Brain microvascular endothelial cell (primary cell): ENCODE results near the gene CLIP4.

Experiments used
- DNase-seq: peaks from one replicate; pipeline ENCODE4 v3.0.0-alpha.2; 2020
- H3K27ac ChIP-seq: fragments of 250-450 bp; sonication (Bioruptor Pico); 2 replicates; pipeline ENCODE4 v1.5.1; 2020; ENCODE audit warnings: mild to moderate bottlenecking, moderate library complexity
- H3K27me3 ChIP-seq: fragments of 250-450 bp; sonication (Bioruptor Pico); replicated peaks from 2 replicates; pipeline ENCODE4 v1.5.1; 2020; ENCODE audit warnings: mild to moderate bottlenecking
- H3K36me3 ChIP-seq: fragments of 250-450 bp; sonication (Bioruptor Pico); replicated peaks from 2 replicates; pipeline ENCODE4 v1.5.1; 2020; ENCODE audit warnings: mild to moderate bottlenecking
- H3K4me3 ChIP-seq: 2 replicates; pipeline ENCODE4 v1.5.1; 2011; ENCODE audit warnings: low read depth, mild to moderate bottlenecking, control low read depth, low read length, moderate library complexity
- CTCF ChIP-seq: IDR thresholded peaks from 2 replicates; pipeline ENCODE4 v1.5.1; 2011; ENCODE audit warnings: low read depth, mild to moderate bottlenecking, moderate library complexity, low read length, control low read depth, inconsistent platforms; ENCODE audit errors: missing control alignments
- in situ Hi-C: cut with HindIII; loops from 2 replicates; pipeline ENCODE4 v1.10.0; 2017; ENCODE audit warnings: low sequenced_read_pairs, low pct_ligation_motif_present

CLIP4 gene

GRCh38 chr2:29189052-29189451 lies 73.8 kb downstream of the CLIP4 start:
- Histone ChIP-seq H3K27me3 (no peaks in the 10 kb centered on the region), H3K4me3 (no peak overlapping the region), H3K36me3 (no peaks in the 10 kb centered on the region), H3K27ac (no peak overlapping the region)
- TF ChIP-seq CTCF = no peak
- no peak for DNase-seq
- in situ Hi-C loops = no loop called here

GRCh38 chr2:29191817-29192216 lies 76.6 kb downstream of the CLIP4 start:
- TF ChIP-seq CTCF = no peak
- Histone ChIP-seq H3K36me3 (no peaks in the 10 kb centered on the region), H3K27me3 (no peaks in the 10 kb centered on the region), H3K27ac (no peak overlapping the region), H3K4me3 (no peak overlapping the region)
- no peak for DNase-seq
- in situ Hi-C loops = no loop called here

- Histone ChIP-seq H3K4me3 (no peak overlapping the region), H3K27ac (no peak overlapping the region), H3K36me3 (no peaks in the 10 kb centered on the region), H3K27me3 (no peaks in the 10 kb centered on the region)
- DNase-seq = no peak
- in situ Hi-C loops = no loop called here
- TF ChIP-seq CTCF = no peak
Observed at GRCh38 chr2:29192526-29192925, 77.3 kb downstream of the CLIP4 start.

GRCh38 chr2:29193111-29193510 lies 77.9 kb downstream of the CLIP4 start:
- no peak for TF ChIP-seq CTCF
- no peak for DNase-seq
- Histone ChIP-seq H3K27me3 (no peaks in the 10 kb centered on the region), H3K27ac (no peak overlapping the region), H3K4me3 (no peak overlapping the region), H3K36me3 (no peaks in the 10 kb centered on the region)
- in situ Hi-C loops = no loop called here

GRCh38 chr2:29193681-29194080 lies 78.5 kb downstream of the CLIP4 start:
- H3K4me3 ChIP-seq = no peak overlapping the region
- no peak for TF ChIP-seq CTCF
- no peak for DNase-seq
- H3K36me3 ChIP-seq = no peaks in the 10 kb centered on the region
- H3K27ac ChIP-seq = no peak overlapping the region
- H3K27me3 ChIP-seq = no peaks in the 10 kb centered on the region
- in situ Hi-C loops = no loop called here

GRCh38 chr2:29195796-29196195 lies 80.6 kb downstream of the CLIP4 start:
- TF ChIP-seq CTCF = no peak
- in situ Hi-C loops = no loop called here
- no peaks in the 10 kb centered on the region for H3K27me3 ChIP-seq

More at GRCh38 chr2:29195796-29196195, 80.6 kb downstream of the CLIP4 start:
- Histone ChIP-seq H3K4me3 (no peak overlapping the region), H3K27ac (no peak overlapping the region), H3K36me3 (no peaks in the 10 kb centered on the region)
- DNase-seq = no peak
